Bronchial epithelial cell (primary cell): ENCODE results near the gene C9orf43. TPM values are rescaled to one million over a fixed set of nuclear protein-coding genes. Genes with fewer than 3 reads are reported as not detected.

Experiments
- DNase-seq: peaks from one replicate; pipeline ENCODE4 v3.0.0-alpha.2; 2010; ENCODE audit warnings: low read depth
- FAIRE-seq: peaks from 2 replicates; lab custom pipeline; 2011; peaks lifted over from hg19 to GRCh38; lab: Jason Lieb, UNC
- H3K27me3 ChIP-seq: 2 replicates; pipeline ENCODE4 v1.5.1; 2011; ENCODE audit warnings: low read length; ENCODE audit not compliant: control insufficient read depth, insufficient read depth
- H3K36me3 ChIP-seq: 2 replicates; pipeline ENCODE4 v1.5.1; 2011; ENCODE audit warnings: low read length; ENCODE audit not compliant: control insufficient read depth, insufficient read depth
- H3K4me3 ChIP-seq: 2 replicates; pipeline ENCODE4 v1.5.1; 2011; ENCODE audit warnings: mild to moderate bottlenecking, low read depth, low read length, control low read depth
- CTCF ChIP-seq: IDR thresholded peaks from 2 replicates; pipeline ENCODE4 v1.5.1; 2011; ENCODE audit warnings: mild to moderate bottlenecking, moderate library complexity, low read length, control low read depth, inconsistent platforms; ENCODE audit not compliant: insufficient read depth, severe bottlenecking
- total RNA-seq: library from RNA; depleted of rRNA; stranded (reverse); fragments of >200 nt; gene quantifications from 2 replicates; pipeline ENCODE4 v1.2.1, GENCODE V29; 2014

The C9orf43 gene
- total RNA-seq, 1 donor from 2014 or later: 0.53 TPM

- H3K36me3 ChIP-seq: no peaks in the 10 kb centered on the region
- TF ChIP-seq CTCF: no peak
- no peak overlapping the region for H3K4me3 ChIP-seq
- FAIRE-seq (peak; percentile 18), DNase-seq (no peak)
- H3K27me3 ChIP-seq: no peaks in the 10 kb centered on the region
Observed at GRCh38 chr9:113477661-113478060, 67.1 kb downstream of the C9orf43 start.

GRCh38 chr9:113479174-113479621, 68.7 kb downstream of the C9orf43 start:
- Histone ChIP-seq H3K4me3 (no peak overlapping the region), H3K36me3 (no peaks in the 10 kb centered on the region), H3K27me3 (no peaks in the 10 kb centered on the region)
- DNase-seq (no peak), FAIRE-seq (peak; percentile 52)
- no peak for TF ChIP-seq CTCF

Other genes starting within 250 kb of the C9orf43 start
- 11.1 and 12.9 TPM in 2 replicates for gene FKBP15, start 189.5 kb upstream of the C9orf43 start, total RNA-seq
- gene SLC31A1, start 189.2 kb upstream of the C9orf43 start, total RNA-seq: 29.7 and 50.1 TPM in 2 replicates
- 24.7 and 30.6 TPM in 2 replicates for gene CDC26, start 135.2 kb upstream of the C9orf43 start, total RNA-seq
- 34.7 and 45.3 TPM in 2 replicates for gene PRPF4, start 135.1 kb upstream of the C9orf43 start, total RNA-seq
- gene RNF183, start 107.4 kb upstream of the C9orf43 start, total RNA-seq: 0.26 and 0.38 TPM in 2 replicates
- 1.6 and 4.6 TPM in 2 replicates for gene WDR31, start 70.5 kb upstream of the C9orf43 start, total RNA-seq
- 1.8 and 20.4 TPM in 2 replicates for gene BSPRY, start 61.2 kb upstream of the C9orf43 start, total RNA-seq
- gene HDHD3, start 33.8 kb upstream of the C9orf43 start, total RNA-seq: 14.5 and 18.2 TPM in 2 replicates
- 3.2 and 3.7 TPM in 2 replicates for gene ALAD, start 9.5 kb upstream of the C9orf43 start, total RNA-seq
- gene POLE3, start 72 bp upstream of the C9orf43 start, total RNA-seq: 41.0 and 46.6 TPM in 2 replicates
- gene RGS3, start 53.0 kb downstream of the C9orf43 start, total RNA-seq: 22.1 and 36.2 TPM in 2 replicates